HUES64 (cell line): ENCODE measurements around the gene PTPRN2.
"Not testable (repeated sequence)": the region's sequence is repeated elsewhere in the genome, so short reads cannot be mapped to it uniquely, and the experiment has no call there.

Experiments
- H3K27ac ChIP-seq: 2 replicates; pipeline ENCODE4 v1.7.0; 2013; ENCODE audit warnings: low read depth, low read length, inconsistent platforms
- H3K27me3 ChIP-seq: 2 replicates; pipeline ENCODE4 v1.6.1; 2013; ENCODE audit warnings: mild to moderate bottlenecking, low read length; ENCODE audit not compliant: insufficient read depth
- H3K36me3 ChIP-seq: 2 replicates; pipeline ENCODE4 v1.6.1; 2013; ENCODE audit warnings: mild to moderate bottlenecking, low read length; ENCODE audit not compliant: insufficient read depth
- H3K4me1 ChIP-seq: 2 replicates; pipeline ENCODE4 v1.6.1; 2013; ENCODE audit warnings: mild to moderate bottlenecking, low read length, moderate library complexity; ENCODE audit not compliant: insufficient read depth
- H3K4me3 ChIP-seq: 2 replicates; pipeline ENCODE4 v1.5.1; 2013; ENCODE audit warnings: mild to moderate bottlenecking, low read length, moderate library complexity
- H3K9ac ChIP-seq: 2 replicates; pipeline ENCODE4 v1.6.1; 2013; ENCODE audit warnings: mild to moderate bottlenecking, low read depth, low read length
- H3K9me3 ChIP-seq: 2 replicates; pipeline ENCODE4 v1.6.1; 2013; ENCODE audit warnings: low read depth, low read length; ENCODE audit not compliant: insufficient read depth
- WGBS: fragments of 150-250, 120-280 bp; methylation state at CpG from one replicate; pipeline ENCODE4 v1.1.7; 2013; ENCODE audit warnings: missing lambda C conversion rate; 5-methylcytosine and 5-hydroxymethylcytosine counted together

Gene PTPRN2

GRCh38 chr7:158469396-158470051 is 118.1 kb downstream of the PTPRN2 start:
- Histone ChIP-seq H3K27ac (no peak overlapping the region), H3K4me1 (no peaks in the 10 kb centered on the region), H3K9ac (no peak overlapping the region), H3K36me3 (no peaks in the 10 kb centered on the region), H3K4me3 (no peak overlapping the region), H3K9me3 (peaks cover 91% of the 10 kb centered on the region), H3K27me3 (no peaks in the 10 kb centered on the region)
- 85% methylated on average over 8 of the region's 8 CpGs for WGBS

DNA sequence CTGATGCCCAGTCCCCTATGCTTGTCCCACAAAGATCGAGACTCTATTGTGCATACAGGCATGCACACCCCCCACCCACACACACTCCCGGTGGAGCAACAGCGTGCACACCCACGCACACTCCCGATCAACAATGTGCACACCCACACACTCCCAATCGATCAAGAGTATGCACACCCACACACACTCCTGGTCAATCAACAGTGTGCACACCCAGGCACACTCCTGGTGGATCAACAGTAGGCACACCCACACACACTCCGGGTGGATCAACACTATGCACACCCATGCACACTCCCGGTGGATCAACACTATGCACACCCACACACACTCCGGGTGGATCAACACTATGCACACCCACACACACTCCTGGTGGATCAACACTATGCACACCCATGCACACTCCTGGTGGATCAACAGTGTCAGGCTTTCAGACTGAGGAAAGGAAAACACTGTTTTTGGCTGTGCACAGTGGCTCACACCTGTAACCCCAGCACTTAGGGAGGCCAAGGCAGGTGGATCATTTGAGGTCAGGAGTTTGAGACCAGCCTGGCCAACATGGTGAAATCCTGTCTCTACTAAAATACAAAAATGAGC is 118.8 kb downstream of the PTPRN2 start:
- no peaks in the 10 kb centered on the region for H3K36me3 ChIP-seq
- H3K9ac ChIP-seq = no peak overlapping the region
- H3K4me1 ChIP-seq = no peaks in the 10 kb centered on the region
- H3K27ac ChIP-seq = no peak overlapping the region
- 89% methylated on average over 9 of the region's 9 CpGs for WGBS
- no peak overlapping the region; the same call in 1 of the 2 replicates for H3K4me3 ChIP-seq
- H3K9me3 ChIP-seq = peaks cover 85% of the 10 kb centered on the region
- H3K27me3 ChIP-seq = no peaks in the 10 kb centered on the region

GRCh38 chr7:158468181-158468580 is 119.4 kb downstream of the PTPRN2 start:
- Histone ChIP-seq H3K9me3 (peaks cover 84% of the 10 kb centered on the region), H3K4me3 (no peak overlapping the region), H3K4me1 (no peaks in the 10 kb centered on the region), H3K27me3 (no peaks in the 10 kb centered on the region), H3K27ac (no peak overlapping the region), H3K9ac (no peak overlapping the region), H3K36me3 (no peaks in the 10 kb centered on the region)
- WGBS = 82% methylated on average over 10 of the region's 10 CpGs

DNA sequence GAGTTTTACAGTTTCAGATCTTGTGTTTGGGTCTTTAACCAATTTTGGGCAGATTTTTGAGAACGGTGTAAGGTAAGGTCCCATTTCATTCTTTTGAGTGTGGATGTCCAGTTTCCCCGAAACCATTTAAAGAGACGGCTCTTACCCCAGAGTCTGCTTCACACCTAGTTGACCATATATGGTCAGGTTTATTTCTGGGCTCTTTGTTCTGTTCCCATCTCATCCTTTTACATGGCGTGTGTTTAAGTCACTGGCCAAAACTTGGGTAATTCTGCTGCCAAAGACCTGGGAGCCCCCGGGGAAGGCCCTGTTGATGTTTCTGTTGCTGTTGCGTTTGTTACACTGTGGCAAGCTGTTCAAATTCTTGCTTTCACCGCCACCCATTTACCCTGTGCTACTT is 120.1 kb downstream of the PTPRN2 start:
- no peaks in the 10 kb centered on the region for H3K27me3 ChIP-seq
- H3K4me3 ChIP-seq = no peak overlapping the region
- H3K9me3 ChIP-seq = peaks cover 84% of the 10 kb centered on the region
- H3K9ac ChIP-seq = no peak overlapping the region
- no peaks in the 10 kb centered on the region for H3K36me3 ChIP-seq
- no peak overlapping the region for H3K27ac ChIP-seq
- no peaks in the 10 kb centered on the region for H3K4me1 ChIP-seq
- 77% methylated on average over 7 of the region's 7 CpGs for WGBS

DNA sequence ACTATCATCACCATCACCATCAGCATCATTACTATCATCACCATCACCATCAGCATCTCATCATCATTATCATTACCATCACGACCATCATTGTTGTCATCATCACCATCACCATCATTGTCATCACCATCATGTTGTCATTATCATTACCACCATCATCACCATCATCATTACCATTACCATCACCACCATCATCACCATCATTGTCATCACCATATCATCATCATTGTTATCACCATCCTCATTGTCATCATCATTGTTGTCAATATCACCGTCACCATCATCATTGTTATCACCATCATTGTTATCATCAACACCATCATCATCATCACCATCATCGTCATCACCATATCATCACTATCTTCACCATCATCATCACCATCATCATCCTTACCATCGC is 124.3 kb downstream of the PTPRN2 start:
- Histone ChIP-seq H3K27me3 (no peaks in the 10 kb centered on the region), H3K9ac (no peak overlapping the region), H3K9me3 (peaks cover 83% of the 10 kb centered on the region), H3K4me3 (no peak overlapping the region), H3K4me1 (no peaks in the 10 kb centered on the region), H3K27ac (no peak overlapping the region), H3K36me3 (no peaks in the 10 kb centered on the region)
- 78% methylated on average over 4 of the region's 4 CpGs for WGBS

DNA sequence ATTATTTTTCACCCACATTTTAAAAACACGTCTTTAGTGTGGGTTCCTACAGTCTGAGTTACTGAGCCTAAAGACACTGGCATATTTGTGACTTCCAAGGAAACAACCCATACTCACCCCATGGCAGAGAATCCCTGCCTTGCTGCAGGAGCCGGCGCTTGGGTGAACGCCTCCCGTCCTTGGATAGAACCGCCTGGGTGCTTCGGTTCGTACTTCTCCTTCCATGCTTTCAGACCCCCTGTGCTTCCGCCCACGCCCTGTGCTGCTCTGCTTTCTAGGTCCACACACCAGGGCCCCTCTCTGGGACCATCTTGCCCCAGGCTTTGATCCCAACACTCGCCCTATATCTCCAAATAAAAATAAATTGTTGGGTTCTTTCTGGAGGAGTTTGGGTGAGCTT is 125.8 kb downstream of the PTPRN2 start:
- Histone ChIP-seq H3K9me3 (peaks cover 80% of the 10 kb centered on the region), H3K4me3 (no peak overlapping the region), H3K9ac (no peak overlapping the region), H3K36me3 (no peaks in the 10 kb centered on the region), H3K27ac (no peak overlapping the region), H3K27me3 (no peaks in the 10 kb centered on the region), H3K4me1 (no peaks in the 10 kb centered on the region)
- whole genome bisulfite sequencing = 90% methylated on average over 10 of the region's 11 CpGs

GRCh38 chr7:158460665-158461064 is 127.0 kb downstream of the PTPRN2 start:
- 83% methylated on average over 6 of the region's 6 CpGs for WGBS

DNA sequence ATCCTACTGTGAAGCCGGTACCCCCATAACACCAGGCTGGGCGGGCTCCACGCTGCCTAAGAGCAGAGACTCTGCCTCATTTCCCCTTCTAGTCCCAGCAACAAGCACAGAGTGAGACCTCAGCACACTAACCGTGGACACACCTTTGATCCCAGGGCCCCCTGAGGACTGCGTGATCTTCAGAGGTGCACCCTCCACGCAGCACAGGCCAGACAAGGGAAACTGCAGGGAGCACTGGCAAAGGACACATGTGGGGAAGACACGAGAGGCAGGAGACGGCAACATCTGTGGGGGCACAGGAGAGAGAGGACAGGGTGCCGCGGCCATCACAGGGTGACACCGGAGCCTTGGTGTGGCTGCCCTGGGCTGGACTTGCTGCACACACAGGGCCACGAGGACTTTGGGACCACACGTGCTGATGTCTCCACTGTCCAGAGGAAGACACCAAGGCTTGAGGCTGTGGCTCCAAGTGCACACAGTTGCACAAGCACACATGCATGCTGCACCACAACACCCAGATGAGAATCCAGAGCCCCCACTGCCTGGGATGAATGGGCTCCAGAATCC is 128.8 kb downstream of the PTPRN2 start:
- H3K9ac ChIP-seq = no peak overlapping the region
- no peak overlapping the region for H3K4me3 ChIP-seq
- WGBS = 72% methylated on average over 13 of the region's 13 CpGs
- no peaks in the 10 kb centered on the region for H3K4me1 ChIP-seq
- H3K27me3 ChIP-seq = no peaks in the 10 kb centered on the region
- H3K9me3 ChIP-seq = peaks cover 79% of the 10 kb centered on the region
- no peaks in the 10 kb centered on the region for H3K36me3 ChIP-seq
- no peak overlapping the region for H3K27ac ChIP-seq

More at GRCh38 chr7:158460665-158461064, 127.0 kb downstream of the PTPRN2 start:
- Histone ChIP-seq H3K9ac (no peak overlapping the region), H3K9me3 (peaks cover 82% of the 10 kb centered on the region), H3K27ac (no peak overlapping the region), H3K4me1 (no peaks in the 10 kb centered on the region), H3K4me3 (no peak overlapping the region), H3K27me3 (no peaks in the 10 kb centered on the region), H3K36me3 (no peaks in the 10 kb centered on the region)

DNA sequence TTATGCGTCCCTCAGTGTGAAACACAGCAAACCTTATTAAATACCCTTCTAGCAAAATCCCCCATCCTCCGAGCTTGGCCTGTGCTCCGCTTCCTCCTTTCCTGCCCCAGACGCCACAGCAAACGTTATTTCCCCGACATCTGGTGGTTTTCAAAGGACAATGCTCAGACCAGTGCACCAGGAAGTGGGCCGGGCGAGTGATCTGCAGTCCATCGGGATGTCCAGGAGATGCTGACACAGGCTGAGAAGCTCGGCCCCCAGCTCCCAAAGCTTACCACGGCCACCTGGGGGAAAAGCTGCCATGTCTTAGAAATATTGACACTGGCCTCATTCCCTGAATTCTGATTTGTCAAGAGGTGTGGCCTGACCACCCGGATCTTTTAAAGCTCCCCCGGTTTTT is 129.5 kb downstream of the PTPRN2 start:
- Histone ChIP-seq H3K27ac (no peak overlapping the region), H3K9me3 (peaks cover 79% of the 10 kb centered on the region), H3K9ac (no peak overlapping the region), H3K36me3 (no peaks in the 10 kb centered on the region), H3K4me1 (no peaks in the 10 kb centered on the region), H3K27me3 (no peaks in the 10 kb centered on the region), H3K4me3 (no peak overlapping the region)
- WGBS = 84% methylated on average over 13 of the region's 13 CpGs

GRCh38 chr7:158457586-158457985 is 130.0 kb downstream of the PTPRN2 start:
- not testable (repeated sequence) for H3K4me1 ChIP-seq, H3K36me3 ChIP-seq, H3K27me3 ChIP-seq, H3K27ac ChIP-seq, H3K9ac ChIP-seq, H3K4me3 ChIP-seq
- H3K9me3 ChIP-seq = peaks cover 77% of the 10 kb centered on the region
- WGBS = 93% methylated on average over 22 of the region's 22 CpGs

DNA sequence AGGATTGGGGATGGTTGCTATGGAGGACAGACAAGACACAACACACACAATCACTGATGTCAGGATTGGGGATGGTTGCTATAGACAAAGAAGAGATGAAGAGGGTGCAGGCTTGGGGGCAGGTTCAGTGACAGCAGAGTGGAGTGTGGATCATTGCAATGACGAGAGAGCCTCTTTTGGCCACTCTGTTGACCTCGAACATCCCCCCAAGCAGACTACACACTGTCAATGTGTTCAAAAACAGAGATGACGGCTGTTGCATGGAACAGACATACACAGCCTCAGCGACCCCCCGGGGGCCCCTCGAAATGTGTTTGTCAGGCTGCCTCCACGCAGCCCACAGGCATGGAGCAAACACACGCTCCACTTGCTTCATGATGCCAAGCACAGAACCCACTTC is 133.0 kb downstream of the PTPRN2 start:
- Histone ChIP-seq H3K9me3 (peaks cover 85% of the 10 kb centered on the region), H3K27me3 (no peaks in the 10 kb centered on the region), H3K9ac (no peak overlapping the region), H3K36me3 (no peaks in the 10 kb centered on the region), H3K4me3 (no peak overlapping the region), H3K4me1 (no peaks in the 10 kb centered on the region), H3K27ac (no peak overlapping the region)
- whole genome bisulfite sequencing = 81% methylated on average over 8 of the region's 8 CpGs
